K562 (cell line): ENCODE data around the gene BDKRB2.

ENCODE experiments used
- ATF7 ChIP-seq: fragments of 450-650 bp; IDR thresholded peaks from 2 replicates; pipeline ENCODE4 v1.7.1; 2014; ENCODE audit warnings: mild to moderate bottlenecking, moderate library complexity
- CEBPB ChIP-seq: fragments of 450-650 bp; IDR thresholded peaks from 2 replicates; pipeline ENCODE4 v1.6.1; 2016; ENCODE audit warnings: missing genetic modification characterization, missing compliant biosample characterization
- CREM ChIP-seq: IDR thresholded peaks from 2 replicates; pipeline ENCODE4 v1.6.1; 2014; ENCODE audit warnings: antibody characterized with exemption, low read depth
- CTCF ChIP-seq, 3 experiments: IDR thresholded peaks in 2 of 3; conservative IDR thresholded peaks in 1 of 3; 2 replicates each; pipeline ENCODE4 v1.5.1; 2011 to 2012; ENCODE audit warnings: low read length in 3 of 3, mild to moderate bottlenecking in 3 of 3, control low read depth in 2 of 3, improper control_type of control experiment in 1 of 3, inconsistent platforms in 1 of 3, low read depth in 1 of 3, mixed read lengths in 1 of 3, moderate library complexity in 1 of 3; ENCODE audit not compliant: insufficient read depth in 2 of 3
- ELF1 ChIP-seq: fragments of 200-800 bp; sonication (Bioruptor generic); IDR thresholded peaks from 2 replicates; pipeline ENCODE4 v1.6.1; 2016; ENCODE audit warnings: missing genetic modification characterization, missing compliant biosample characterization
- EWSR1 ChIP-seq: fragments of 450-650 bp; IDR thresholded peaks from 2 replicates; pipeline ENCODE4 v1.6.1; 2018; ENCODE audit warnings: borderline replicate concordance, mild to moderate bottlenecking, low read depth, moderate library complexity; ENCODE audit not compliant: partially characterized antibody
- JUN ChIP-seq, 2 experiments: sonication (generic) in 1 of 2; formaldehyde crosslinking in 1 of 2; IDR thresholded peaks; 2 replicates each; pipeline versions ENCODE4 v1.6.1 to v1.8.0; 2012 to 2022; ENCODE audit warnings: borderline replicate concordance in 2 of 2, mild to moderate bottlenecking in 2 of 2, improper control_type of control experiment in 1 of 2, low read depth in 1 of 2, low read length in 1 of 2, missing genetic modification reagents in 1 of 2
- NR3C1 ChIP-seq: sonication (generic); formaldehyde crosslinking; IDR thresholded peaks from 2 replicates; pipeline ENCODE4 v1.8.1; 2022; ENCODE audit warnings: missing genetic modification reagents
- POLR2A ChIP-seq: fragments of 450-650 bp; conservative IDR thresholded peaks from 2 replicates; pipeline ENCODE4 v1.6.1; 2016
- SMC3 ChIP-seq: conservative IDR thresholded peaks from 2 replicates; pipeline ENCODE4 v1.6.1; 2011; ENCODE audit warnings: low read depth, low read length, improper control_type of control experiment; ENCODE audit not compliant: insufficient read depth
- TAF15 ChIP-seq: fragments of 200-400 bp; formaldehyde crosslinking; IDR thresholded peaks from 2 replicates; pipeline ENCODE4 v1.6.1; 2017; ENCODE audit warnings: mild to moderate bottlenecking, low read depth, low read length, moderate library complexity
- TCF7L2 ChIP-seq: fragments of 150-350 bp; IDR thresholded peaks from 2 replicates; pipeline ENCODE4 v1.6.1; 2016; ENCODE audit warnings: low read depth, mild to moderate bottlenecking, low read length, moderate library complexity
- ZFP36 ChIP-seq: fragments of 150-350 bp; IDR thresholded peaks from 2 replicates; pipeline ENCODE4 v1.6.1; 2018; ENCODE audit warnings: low read length, low read depth; ENCODE audit not compliant: partially characterized antibody

DNA sequence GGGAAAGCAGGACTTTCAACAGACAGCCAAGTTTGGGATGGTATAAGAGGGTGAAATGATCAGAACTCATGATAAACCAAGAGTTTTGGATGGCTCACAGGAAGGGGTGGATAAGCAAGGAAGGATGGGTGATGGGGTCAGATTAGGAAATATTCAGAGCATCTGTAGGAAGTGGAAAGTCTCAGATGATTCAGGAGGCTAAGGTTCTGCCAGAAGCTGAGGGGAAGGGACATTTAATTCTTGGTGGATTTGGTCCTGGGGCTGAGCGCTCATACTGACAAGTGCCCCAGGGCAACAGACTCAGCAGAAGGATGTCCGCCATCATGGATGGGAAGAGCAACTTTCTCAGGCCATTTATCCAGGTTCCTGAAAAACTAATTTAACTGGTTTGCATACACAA, 28.4 kb upstream of the BDKRB2 start:
- no peak for TF ChIP-seq ELF1
- TF ChIP-seq EWSR1, result no peak
- TF ChIP-seq POLR2A, result no peak
- no peak for TF ChIP-seq JUN (IDR thresholded peaks at IDR 0.05; ENCODE audit: borderline replicate concordance, low read depth, low read length)
- no peak for TF ChIP-seq JUN (CRISPR knock-in tag; IDR thresholded peaks at IDR 0.05; ENCODE audit: borderline replicate concordance)
- no peak for TF ChIP-seq TAF15
- TF ChIP-seq NR3C1 (CRISPR knock-in tag), result no peak
- no peak for TF ChIP-seq CREM
- no peak for TF ChIP-seq SMC3
- TF ChIP-seq CEBPB, result no peak
- no peak for TF ChIP-seq ATF7
- TF ChIP-seq TCF7L2, result no peak
- TF ChIP-seq CTCF (IDR thresholded peaks at IDR 0.05 in 2 of 3, conservative IDR thresholded peaks at IDR 0.05 in 1 of 3; ENCODE audit: insufficient read depth in 2 of 3, low read depth in 1 of 3, low read length in 3 of 3), result no peak
- TF ChIP-seq ZFP36, result no peak
